GM21526 (cell line): ENCODE measurements around the gene MRPL16.
"Not testable (repeated sequence)": the region's sequence is repeated elsewhere in the genome, so short reads cannot be mapped to it uniquely, and the experiment has no call there.

Experiments
- ATAC-seq: cut with Tn5 transposase; IDR thresholded peaks from one replicate; pipeline ENCODE4 v1.9.1; 2021; ENCODE audit warnings: moderate library complexity; ENCODE audit not compliant: unreplicated experiment, low FRiP score

MRPL16 gene

GRCh38 chr11:59810189-59810910 lies at the start of gene MRPL16:
Gene MRPL16, minus strand, starts transcription at chr11:59810778. Its CDS starts 120 bp downstream, at chr11:59810658.
- peak; percentile 98 for ATAC-seq

DNA sequence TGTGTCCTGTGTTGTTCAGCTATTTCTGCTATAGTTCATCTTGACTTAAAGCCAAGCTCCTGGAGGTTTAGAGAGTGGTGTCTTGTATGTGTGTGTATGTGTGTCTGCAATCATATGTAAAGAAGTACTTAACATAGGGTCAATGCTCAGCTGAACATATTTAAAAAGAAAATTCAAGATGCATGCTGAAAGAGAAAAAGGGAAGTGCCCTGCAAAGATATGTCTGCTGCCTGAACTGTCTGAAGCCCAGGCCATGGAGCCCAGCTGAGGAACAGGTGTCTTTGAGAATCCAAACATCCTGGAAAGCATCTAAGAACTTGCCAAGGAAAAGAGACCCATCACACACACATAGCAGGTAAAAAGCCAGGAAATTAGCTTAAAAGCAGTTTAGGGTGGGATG lies 49.1 kb upstream of the MRPL16 start:
- no peak for ATAC-seq

DNA sequence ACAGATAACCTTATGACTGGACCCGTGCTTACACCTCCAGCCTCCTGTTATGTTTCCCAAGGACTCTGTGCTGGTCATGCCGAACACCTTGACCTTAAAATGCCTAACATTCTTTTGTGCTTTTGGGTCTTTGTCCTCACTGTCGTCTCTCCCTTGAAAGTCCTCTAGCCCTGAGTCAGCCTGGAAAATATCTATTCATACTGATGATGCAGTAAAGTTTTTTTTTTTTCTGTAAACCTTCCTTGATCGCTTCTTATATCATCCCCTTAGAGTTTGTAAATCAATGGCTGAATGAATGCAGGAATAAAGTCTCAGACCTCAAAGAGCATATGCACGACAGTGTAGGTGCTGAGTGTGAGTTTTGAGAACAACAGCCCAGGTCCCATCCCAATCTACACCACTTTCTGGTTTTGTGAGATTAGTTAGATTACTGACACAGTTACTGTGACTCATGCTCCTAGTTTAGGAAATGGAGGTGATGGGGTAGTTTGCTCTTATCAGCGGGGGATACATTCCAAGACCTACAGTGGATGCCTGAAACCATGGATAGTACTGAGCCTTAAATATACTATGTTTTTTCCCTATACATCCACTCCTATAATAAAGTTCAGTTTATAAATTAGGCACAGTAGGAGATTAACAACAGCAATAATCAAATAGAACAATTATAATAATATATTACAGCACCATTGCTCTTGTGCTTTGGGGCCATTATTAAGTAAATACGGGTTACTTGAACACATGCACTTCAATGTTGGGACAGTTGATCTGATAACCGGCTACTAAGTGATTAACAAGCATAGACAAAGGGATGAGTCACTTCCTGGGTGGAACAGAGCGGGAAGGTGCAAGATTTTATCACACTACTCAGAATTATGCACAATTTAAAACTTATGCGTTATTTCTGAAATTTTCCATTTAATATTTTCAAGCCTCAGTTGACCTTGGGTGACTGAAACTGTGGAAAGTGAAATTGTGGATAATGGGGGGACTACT lies 47.2 kb upstream of the MRPL16 start:
- no peak for ATAC-seq

DNA sequence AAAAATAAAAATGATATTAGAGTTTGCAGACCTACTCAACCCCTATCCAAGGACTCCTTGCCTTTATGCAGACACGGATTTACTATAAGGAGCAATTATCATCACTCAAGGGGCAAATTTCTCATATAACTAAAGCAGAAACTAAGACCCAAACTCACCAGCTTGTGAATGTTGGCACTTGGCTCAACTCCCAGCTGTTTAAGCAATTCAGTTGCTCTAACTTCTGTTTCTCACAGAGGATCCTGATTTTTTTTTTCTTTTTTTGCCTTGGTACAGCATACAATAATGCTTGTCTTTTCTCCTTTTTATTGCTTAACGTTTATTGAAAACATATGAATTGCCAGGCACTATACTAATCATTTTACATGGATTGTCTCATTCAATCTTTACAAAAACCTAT lies 44.3 kb upstream of the MRPL16 start:
- ATAC-seq = no peak

GRCh38 chr11:59851416-59851815 lies 40.8 kb upstream of the MRPL16 start:
- ATAC-seq = not testable (repeated sequence)

GRCh38 chr11:59849551-59849950 lies 39.0 kb upstream of the MRPL16 start:
- not testable (repeated sequence) for ATAC-seq

DNA sequence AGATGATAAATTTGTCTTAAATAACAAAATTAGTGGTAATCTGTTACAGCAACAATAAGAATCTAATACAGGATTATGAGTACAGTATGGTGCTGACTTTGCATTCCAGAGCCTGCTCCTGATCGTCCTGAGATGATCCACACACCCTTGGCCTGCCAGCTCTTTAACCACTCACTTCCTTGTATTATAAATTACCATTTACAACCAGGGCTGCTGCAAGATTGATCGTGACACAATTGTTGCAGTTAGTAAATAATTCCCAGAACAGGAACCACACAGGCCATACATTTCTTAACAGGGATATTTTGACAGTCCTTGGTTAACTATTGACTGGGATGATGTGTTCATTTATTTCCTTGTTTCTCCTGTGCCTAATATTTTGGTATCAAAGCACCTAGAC lies 38.6 kb upstream of the MRPL16 start:
- ATAC-seq = no peak

DNA sequence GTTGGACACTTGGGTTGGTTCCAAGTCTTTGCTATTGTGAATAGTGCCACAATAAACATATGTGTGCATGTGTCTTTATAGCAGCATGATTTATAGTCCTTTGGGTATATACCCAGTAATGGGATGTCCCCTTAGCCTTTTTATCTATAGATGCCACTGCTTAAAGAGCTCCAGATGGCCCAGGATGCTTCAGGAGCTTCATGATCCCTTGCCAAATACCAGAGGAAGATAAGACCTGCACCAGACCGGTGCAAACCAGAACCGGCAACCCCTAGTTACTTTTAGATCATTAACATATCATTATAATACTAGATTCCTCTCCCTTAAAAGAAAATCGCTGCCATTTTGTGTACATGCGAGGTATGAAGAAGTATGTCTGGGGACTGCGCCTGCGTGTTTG lies 37.9 kb upstream of the MRPL16 start:
- ATAC-seq = not testable (repeated sequence)

GRCh38 chr11:59847626-59848025 lies 37.0 kb upstream of the MRPL16 start:
- ATAC-seq = no peak

DNA sequence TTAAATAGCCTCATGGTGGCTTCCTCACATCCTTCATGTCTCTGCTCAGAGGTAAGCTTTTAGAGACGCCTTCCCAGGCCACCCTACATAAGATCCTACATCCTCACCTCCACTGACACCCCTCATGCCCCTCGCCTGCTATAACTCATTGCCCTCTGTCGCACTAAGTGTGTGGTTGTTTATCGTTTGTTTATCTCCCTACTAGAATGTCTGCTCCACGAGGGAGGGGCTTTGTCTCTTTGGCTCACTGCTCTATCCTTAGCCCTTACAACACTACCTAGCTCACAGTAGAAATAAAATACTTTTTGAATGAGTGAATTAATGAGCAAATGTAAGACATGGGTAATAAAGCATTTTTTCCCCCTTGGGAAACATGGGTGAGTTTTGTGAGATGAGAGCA lies 36.0 kb upstream of the MRPL16 start:
- no peak for ATAC-seq

DNA sequence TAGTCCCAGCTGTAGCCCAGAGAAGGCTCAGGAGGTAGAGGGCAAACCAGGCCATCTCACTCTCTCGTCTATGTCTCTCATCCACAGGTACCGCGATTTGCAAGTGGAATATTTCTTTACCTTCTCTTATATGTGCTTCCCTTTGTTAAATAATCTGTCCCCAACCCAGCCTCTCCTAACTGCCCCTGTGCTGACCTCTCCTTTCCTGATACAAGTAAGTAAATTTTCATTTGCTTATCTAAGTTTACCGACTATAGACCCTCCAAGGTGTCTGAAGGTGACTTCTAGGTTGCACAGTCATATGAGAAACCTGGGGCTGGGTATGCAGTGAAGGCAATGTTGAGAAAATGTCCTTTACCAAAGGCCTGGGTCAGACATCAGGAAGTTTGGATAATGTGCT lies 34.8 kb upstream of the MRPL16 start, which contains the start of gene CBLIF:
CBLIF (minus strand) TSS at position 101 of the 400 bp plus-strand sequence; CDS start at position 55, 46 bp downstream.
- no peak for ATAC-seq

DNA sequence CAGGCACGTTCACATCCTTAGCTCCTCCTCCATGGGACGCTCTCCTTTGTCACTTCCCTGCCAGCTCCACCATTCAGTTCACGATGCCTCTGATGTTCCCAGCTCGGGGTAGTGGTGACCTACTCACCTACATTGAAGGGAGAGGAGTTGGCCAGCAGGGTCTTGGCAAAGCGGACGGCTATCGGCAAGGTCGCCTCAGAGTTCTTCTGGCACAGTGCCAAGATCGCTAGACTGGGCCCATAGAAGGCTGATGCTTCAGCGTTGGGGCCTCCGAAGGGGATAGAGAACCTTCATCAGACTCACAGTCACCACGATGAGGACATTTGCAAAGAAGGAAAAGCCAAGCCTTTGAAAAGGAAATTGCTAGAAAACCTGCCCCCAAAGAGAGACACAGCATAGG lies 31.7 kb upstream of the MRPL16 start:
- ATAC-seq = no peak

GRCh38 chr11:59841514-59841913 lies 30.9 kb upstream of the MRPL16 start:
- peak; percentile 66 for ATAC-seq

DNA sequence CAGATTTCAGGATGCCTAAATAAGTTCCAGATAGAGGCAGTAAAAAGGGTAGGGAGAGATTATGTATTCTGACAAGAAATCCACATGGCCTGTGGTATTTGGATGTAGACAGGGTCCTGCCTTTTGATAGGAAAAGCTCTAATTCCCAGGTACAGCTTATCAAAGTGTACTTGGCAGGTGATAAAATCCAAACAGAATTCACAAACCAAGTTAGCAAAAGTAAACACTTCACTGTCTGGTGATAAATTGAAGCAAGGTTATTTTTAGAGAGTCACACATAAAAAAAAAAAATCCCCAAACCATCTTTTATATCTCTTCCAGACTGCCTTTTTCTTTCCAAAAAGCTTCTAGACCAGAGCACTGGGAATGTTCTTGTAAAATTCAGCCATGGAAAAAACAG lies 29.0 kb upstream of the MRPL16 start:
- no peak for ATAC-seq

- ATAC-seq = no peak
These were observed 23.0 kb upstream of the MRPL16 start for GRCh38 chr11:59833602-59834001.

DNA sequence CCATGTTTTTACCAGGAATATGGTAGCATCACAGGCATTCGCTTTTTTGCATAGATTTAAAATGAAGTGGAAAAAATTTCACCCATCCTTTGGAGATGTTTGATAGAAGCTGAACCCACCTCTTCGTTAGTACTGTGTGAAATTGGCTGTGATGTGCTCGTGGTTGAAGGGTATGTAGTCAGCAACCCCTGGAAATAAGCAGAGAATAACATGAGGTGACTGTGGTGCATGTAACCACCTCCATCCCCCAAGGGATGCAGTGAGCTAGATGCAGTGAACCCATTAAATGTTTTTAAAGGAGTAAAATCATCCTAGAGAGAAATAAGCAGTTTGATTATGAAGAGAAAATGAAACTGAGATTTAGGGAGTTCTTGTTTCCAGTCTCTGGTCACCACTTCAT lies 18.8 kb upstream of the MRPL16 start:
- ATAC-seq = no peak

GRCh38 chr11:59822989-59823566 lies 12.5 kb upstream of the MRPL16 start:
- peak; percentile 87 for ATAC-seq

- ATAC-seq = no peak
These were observed 8.0 kb upstream of the MRPL16 start for GRCh38 chr11:59818572-59818971.

DNA sequence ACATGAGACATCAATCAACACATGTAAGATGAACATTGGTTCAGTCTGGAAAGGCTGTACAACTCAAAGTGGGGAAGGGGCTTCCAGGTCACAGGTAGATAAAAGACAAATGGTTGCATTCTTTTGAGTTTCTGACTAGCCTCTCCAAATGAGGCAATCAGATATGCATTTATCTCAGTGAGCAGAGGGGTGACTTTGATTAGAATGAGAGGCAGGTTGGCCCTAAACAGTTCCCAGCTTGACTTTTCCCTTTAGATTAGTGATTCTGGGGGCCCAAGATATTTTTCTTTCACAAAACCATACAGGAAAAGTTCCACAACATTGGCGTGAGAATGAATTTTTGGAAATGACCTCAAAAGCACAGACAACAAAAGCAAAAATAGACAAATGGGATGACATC lies 5.9 kb upstream of the MRPL16 start:
- not testable (repeated sequence) for ATAC-seq

GRCh38 chr11:59815754-59816153 lies 5.2 kb upstream of the MRPL16 start:
- ATAC-seq = no peak

DNA sequence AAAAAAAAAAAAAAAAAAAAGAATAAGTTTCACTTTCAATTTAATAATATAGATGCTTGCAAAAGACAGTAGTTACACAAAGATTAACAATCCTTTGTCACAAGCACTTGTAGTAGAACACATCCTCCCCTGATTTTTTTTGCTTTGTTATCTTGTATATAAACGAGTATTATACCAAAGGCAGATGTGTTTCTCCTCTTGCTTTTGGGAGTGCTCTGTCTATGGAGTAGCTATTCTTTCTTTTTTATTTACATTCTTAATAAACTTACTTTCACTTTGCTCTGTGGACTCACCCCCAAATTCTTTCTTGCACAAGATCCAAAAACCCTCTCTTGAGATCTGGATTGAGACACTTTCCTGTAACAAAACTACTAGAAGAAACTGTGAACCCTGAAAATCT lies 3.4 kb upstream of the MRPL16 start:
- ATAC-seq = no peak
